ENCODE data around the gene PTTG1IP.
"Not testable (repeated sequence)": the region's sequence is repeated elsewhere in the genome, so short reads cannot be mapped to it uniquely, and the experiment has no call there.

Gene PTTG1IP

DNA sequence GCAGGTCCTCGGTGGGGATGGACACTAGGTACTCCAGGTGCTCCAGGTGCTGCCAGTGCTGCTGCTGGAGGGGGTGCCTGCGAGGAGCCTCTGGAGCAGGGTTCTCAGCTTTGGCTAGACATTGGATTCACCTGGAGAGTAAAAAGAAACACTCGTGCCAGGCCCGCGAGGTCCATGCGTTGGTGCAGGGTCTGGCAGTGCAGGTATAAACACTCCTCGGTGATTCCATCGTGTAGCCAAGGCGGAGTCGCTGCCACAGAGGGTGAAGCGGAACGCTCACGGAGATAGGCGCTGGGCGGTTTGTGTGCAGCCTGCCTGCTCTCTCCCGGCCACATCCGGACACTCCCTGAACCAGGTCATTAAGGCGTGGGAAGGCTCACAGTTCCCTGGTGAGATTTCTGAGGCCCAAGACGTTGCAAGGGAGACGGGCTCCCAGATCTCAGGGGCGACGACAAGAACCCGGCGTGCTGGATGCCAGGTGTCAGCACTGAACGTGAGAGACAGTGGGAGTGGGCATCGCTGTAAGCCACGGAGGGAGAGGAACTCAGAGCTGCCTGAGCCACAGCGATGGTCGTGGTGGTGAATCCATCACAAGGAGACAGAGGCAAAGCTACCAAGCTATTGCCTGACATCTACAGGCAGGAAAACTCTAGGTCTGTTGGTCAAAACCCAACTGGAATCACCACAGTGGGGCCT, 38.4 kb downstream of the PTTG1IP start:
- no peak overlapping the region for H3K4me3 ChIP-seq (ENCODE audit: low read depth, low read length)
- no peak for DNase-seq (ENCODE audit: low read depth)
- TF ChIP-seq, protein P1, sequence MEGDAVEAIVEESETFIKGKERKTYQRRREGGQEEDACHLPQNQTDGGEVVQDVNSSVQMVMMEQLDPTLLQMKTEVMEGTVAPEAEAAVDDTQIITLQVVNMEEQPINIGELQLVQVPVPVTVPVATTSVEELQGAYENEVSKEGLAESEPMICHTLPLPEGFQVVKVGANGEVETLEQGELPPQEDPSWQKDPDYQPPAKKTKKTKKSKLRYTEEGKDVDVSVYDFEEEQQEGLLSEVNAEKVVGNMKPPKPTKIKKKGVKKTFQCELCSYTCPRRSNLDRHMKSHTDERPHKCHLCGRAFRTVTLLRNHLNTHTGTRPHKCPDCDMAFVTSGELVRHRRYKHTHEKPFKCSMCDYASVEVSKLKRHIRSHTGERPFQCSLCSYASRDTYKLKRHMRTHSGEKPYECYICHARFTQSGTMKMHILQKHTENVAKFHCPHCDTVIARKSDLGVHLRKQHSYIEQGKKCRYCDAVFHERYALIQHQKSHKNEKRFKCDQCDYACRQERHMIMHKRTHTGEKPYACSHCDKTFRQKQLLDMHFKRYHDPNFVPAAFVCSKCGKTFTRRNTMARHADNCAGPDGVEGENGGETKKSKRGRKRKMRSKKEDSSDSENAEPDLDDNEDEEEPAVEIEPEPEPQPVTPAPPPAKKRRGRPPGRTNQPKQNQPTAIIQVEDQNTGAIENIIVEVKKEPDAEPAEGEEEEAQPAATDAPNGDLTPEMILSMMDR (IDR thresholded peaks at IDR 0.05; ENCODE audit: control insufficient read depth, extremely low read depth, insufficient read depth) = no peak

DNA sequence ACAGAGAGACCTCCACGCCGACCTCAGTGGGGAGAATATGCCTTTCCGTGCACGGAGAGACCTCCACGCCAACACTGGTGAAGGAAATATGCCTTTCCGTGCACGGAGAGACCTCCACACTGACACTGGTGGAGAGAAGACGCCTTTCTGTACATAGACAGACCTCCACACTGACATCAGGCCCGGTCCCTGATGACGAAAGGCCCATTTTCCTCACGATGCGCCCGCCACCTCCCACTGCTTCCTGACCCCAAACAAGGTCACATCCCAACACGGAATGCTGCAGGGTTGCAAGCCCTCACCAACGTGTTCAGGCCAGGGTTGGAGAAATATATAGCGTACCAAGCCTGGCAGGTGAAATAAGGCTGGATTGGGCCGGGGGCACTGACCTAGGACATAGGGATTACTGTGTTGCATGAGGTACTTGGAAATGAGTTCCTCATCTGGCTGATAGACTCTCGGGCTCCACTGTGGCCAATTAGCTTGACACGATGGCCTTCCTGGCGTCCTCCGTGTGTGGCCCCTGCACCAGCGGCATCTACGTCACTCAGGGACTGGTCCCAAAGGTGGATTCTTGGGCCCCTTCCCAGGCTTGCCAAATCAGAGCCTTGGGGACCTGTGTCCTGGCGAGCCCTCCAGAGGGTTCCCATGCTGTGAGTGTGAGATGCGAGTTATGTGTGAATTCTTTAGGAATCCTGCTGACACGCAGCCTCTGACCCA, 39.1 kb downstream of the PTTG1IP start:
- TF ChIP-seq, protein P1 (IDR thresholded peaks at IDR 0.05; ENCODE audit: control insufficient read depth, extremely low read depth, insufficient read depth) = no peak

GRCh38 chr21:44833663-44834062, 39.8 kb downstream of the PTTG1IP start:
- DNase-seq (ENCODE audit: low read depth) = no peak
- no peak overlapping the region for H3K4me3 ChIP-seq (ENCODE audit: low read depth, low read length)
- TF ChIP-seq, protein P1 (IDR thresholded peaks at IDR 0.05; ENCODE audit: control insufficient read depth, extremely low read depth, insufficient read depth) = no peak

More for the DNA sequence above, 39.1 kb downstream of the PTTG1IP start:
- no peak for DNase-seq (ENCODE audit: low read depth)
- no peak overlapping the region for H3K4me3 ChIP-seq (ENCODE audit: low read depth, low read length)

DNA sequence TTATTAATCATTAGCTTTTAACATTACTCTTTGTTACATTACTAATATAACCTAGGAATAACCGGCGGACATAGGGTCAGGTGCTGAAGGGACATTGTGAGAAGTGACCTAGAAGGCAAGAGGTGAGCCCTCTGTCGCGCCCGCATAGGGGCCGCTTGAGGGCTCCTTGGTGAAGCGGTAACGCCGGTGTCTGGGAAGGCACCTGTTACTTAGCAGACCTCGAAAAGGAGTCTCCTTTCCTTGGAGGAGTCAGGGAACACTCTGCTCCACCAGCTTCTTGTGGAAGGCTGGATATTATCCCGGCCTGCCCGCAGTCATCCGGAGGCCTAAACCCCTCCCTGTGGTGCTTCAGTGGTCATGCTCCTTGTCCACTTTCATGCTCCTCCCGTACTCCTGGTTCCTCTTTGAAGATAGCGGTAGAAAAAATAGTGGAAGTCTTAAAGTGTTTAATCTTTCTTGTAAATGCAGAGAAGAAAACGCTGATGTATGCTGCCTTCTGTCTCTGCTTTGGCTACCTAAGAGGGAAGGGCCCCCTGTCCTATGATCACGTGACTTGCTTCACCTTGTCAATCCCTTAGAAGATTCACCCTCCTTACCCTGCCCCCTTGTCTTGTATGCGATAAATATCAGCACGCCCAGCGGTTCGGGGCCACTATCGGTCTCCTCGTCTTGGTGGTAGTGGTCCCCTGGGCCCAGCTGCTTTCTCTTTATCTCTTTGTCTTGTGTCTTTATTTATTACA, 40.8 kb downstream of the PTTG1IP start:
- H3K4me3 ChIP-seq (ENCODE audit: low read depth, low read length); DNase-seq (ENCODE audit: low read depth): not testable (repeated sequence)

GRCh38 chr21:44831227-44831860, 42.1 kb downstream of the PTTG1IP start:
- DNase-seq (ENCODE audit: low read depth) = no peak

GRCh38 chr21:44829507-44830092, 43.9 kb downstream of the PTTG1IP start:
- TF ChIP-seq, protein P1 (IDR thresholded peaks at IDR 0.05; ENCODE audit: control insufficient read depth, extremely low read depth, insufficient read depth) = no peak
- no peak for DNase-seq (ENCODE audit: low read depth)
- no peak overlapping the region for H3K4me3 ChIP-seq (ENCODE audit: low read depth, low read length)

More at GRCh38 chr21:44831227-44831860, 42.1 kb downstream of the PTTG1IP start:
- no peak overlapping the region for H3K4me3 ChIP-seq (ENCODE audit: low read depth, low read length)
- TF ChIP-seq, protein P1 (IDR thresholded peaks at IDR 0.05; ENCODE audit: control insufficient read depth, extremely low read depth, insufficient read depth) = no peak

Measured in LNCaP clone FGC (cell line).